Nephron (organoid): Measurements from ENCODE around the gene GABRD.

Experiments used
- H3K27ac Mint-ChIP-seq, 3 experiments: 2 replicates each; pipeline ENCODE4 v1.8.0; 2020; ENCODE audit warnings: mixed read lengths in 3 of 3, mild to moderate bottlenecking in 2 of 3, moderate library complexity in 1 of 3
- H3K27me3 Mint-ChIP-seq: 2 replicates; pipeline ENCODE4 v1.8.0; 2021; ENCODE audit warnings: low read depth, mild to moderate bottlenecking, moderate library complexity, mixed read lengths
- H3K36me3 Mint-ChIP-seq: 2 replicates; pipeline ENCODE4 v1.8.0; 2020; ENCODE audit warnings: low read depth, mixed read lengths
- H3K4me1 Mint-ChIP-seq: 2 replicates; pipeline ENCODE4 v1.8.0; 2020; ENCODE audit warnings: mixed read lengths
- H3K4me3 Mint-ChIP-seq, 3 experiments: 2 replicates each; pipeline ENCODE4 v1.8.0; 2020; ENCODE audit warnings: mild to moderate bottlenecking in 3 of 3, mixed read lengths in 3 of 3, moderate library complexity in 2 of 3
- H3K9me3 Mint-ChIP-seq: 2 replicates; pipeline ENCODE4 v1.8.0; 2020; ENCODE audit warnings: mixed read lengths
- TF ChIP-seq, protein P1 (sequence below), 3 experiments: fragments of 200-600 bp; sonication (generic); IDR thresholded peaks; one replicate each; pipeline ENCODE4 v1.5.0; 2021; ENCODE audit warnings: antibody characterized with exemption in 3 of 3; ENCODE audit not compliant: unreplicated experiment in 3 of 3

Gene GABRD

DNA sequence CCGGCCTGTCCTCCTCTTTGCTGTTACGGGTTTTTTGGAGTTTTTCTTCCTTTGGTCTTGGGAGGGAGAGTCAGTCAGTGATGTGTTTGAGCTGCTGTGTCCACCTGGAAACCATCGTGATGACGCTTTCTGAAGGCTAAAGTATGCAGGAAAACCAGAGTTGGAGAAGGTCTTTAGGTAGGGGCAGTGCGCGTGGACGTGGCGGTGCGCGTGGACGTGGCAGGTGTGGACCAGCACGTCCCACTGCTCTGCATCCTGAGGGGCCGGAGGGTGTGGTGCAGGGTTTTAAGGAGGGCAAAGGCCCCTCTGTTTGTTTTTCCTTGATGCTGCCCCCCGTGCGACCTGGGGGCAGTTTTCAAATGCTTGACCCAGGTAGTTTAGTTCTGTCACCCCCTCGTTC is 61.0 kb downstream of the GABRD start:
- TF ChIP-seq, protein P1, sequence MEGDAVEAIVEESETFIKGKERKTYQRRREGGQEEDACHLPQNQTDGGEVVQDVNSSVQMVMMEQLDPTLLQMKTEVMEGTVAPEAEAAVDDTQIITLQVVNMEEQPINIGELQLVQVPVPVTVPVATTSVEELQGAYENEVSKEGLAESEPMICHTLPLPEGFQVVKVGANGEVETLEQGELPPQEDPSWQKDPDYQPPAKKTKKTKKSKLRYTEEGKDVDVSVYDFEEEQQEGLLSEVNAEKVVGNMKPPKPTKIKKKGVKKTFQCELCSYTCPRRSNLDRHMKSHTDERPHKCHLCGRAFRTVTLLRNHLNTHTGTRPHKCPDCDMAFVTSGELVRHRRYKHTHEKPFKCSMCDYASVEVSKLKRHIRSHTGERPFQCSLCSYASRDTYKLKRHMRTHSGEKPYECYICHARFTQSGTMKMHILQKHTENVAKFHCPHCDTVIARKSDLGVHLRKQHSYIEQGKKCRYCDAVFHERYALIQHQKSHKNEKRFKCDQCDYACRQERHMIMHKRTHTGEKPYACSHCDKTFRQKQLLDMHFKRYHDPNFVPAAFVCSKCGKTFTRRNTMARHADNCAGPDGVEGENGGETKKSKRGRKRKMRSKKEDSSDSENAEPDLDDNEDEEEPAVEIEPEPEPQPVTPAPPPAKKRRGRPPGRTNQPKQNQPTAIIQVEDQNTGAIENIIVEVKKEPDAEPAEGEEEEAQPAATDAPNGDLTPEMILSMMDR (IDR thresholded peaks at IDR 0.05; ENCODE audit: unreplicated experiment in 3 of 3) = no peak
- peaks cover 8% of the 10 kb centered on the region for H3K27me3 Mint-ChIP-seq
- H3K4me1 Mint-ChIP-seq = no peaks in the 10 kb centered on the region
- H3K36me3 Mint-ChIP-seq = peaks cover 45% of the 10 kb centered on the region
- no peak overlapping the region for H3K27ac Mint-ChIP-seq
- H3K9me3 Mint-ChIP-seq = peaks cover 29% of the 10 kb centered on the region
- no peak overlapping the region for H3K4me3 Mint-ChIP-seq
